H1 (cell line): ENCODE results near the gene ATP11A. TPM values are rescaled to one million over a fixed set of nuclear protein-coding genes. Genes with fewer than 3 reads are reported as not detected.

Experiments
- polyA plus RNA-seq, 7 experiments: library from polyadenylated mRNA; depleted of rRNA in 3 of 7; stranded (reverse) in 5 of 7; unstranded in 2 of 7; fragments of >200 nt in 5 of 7; fragments of 200-250 nt in 2 of 7; gene quantifications; 1 replicate in 5 of 7; 2 replicates in 1 of 7; 4 replicates in 1 of 7; pipeline versions ENCODE4 v1.2.1 to v1.2.3, GENCODE V29; 2011 to 2013; ENCODE audit warnings: missing spikeins in 2 of 7, mixed read lengths in 2 of 7
- total RNA-seq: library from RNA; stranded (reverse); fragmentation: NEBNext Ultra II Directional; extraction: Animal tissue kit (Norgen Biotek cat#: 25700); gene quantifications from 2 replicates; pipeline ENCODE4 v1.2.1, GENCODE V29; 2021

The ATP11A gene
- total and polyA plus RNA-seq, 2 of the 8 experiments (the other 6 are each of a cell fraction or from before 2014, with no cell fraction given) = 28.8 to 72.9 TPM

Other genes with a start within 250 kb of the ATP11A start
- 31.7 and 35.8 TPM in 2 replicates for gene TUBGCP3, start 101.9 kb upstream of the ATP11A start, total RNA-seq
- 27.0 and 38.0 TPM in 2 replicates for gene TUBGCP3, start 101.9 kb upstream of the ATP11A start, polyA plus RNA-seq (2011; rRNA removed)